Keratinocyte (primary cell): ENCODE data around the gene CCDC61. TPM values are rescaled to one million over a fixed set of nuclear protein-coding genes. Genes with fewer than 3 reads are reported as not detected.

Source experiments
- DNase-seq: peaks from one replicate; pipeline ENCODE4 v3.0.0-alpha.2; 2011; ENCODE audit warnings: low read depth, missing footprints, low spot score
- FAIRE-seq: peaks from 2 replicates; lab custom pipeline; 2011; peaks lifted over from hg19 to GRCh38; lab: Jason Lieb, UNC
- H2AFZ ChIP-seq: 2 replicates; pipeline ENCODE4 v1.6.0; 2012; ENCODE audit warnings: low read length, control low read depth, inconsistent platforms; ENCODE audit not compliant: control insufficient read depth
- H3K27ac ChIP-seq: 2 replicates; pipeline ENCODE4 v1.5.1; 2011; ENCODE audit warnings: low read length; ENCODE audit not compliant: control insufficient read depth, insufficient read depth
- H3K27me3 ChIP-seq: 3 replicates; pipeline ENCODE4 v1.6.0; 2011; ENCODE audit warnings: low read length; ENCODE audit not compliant: control insufficient read depth, insufficient read depth; ENCODE audit errors: extremely low read depth
- H3K36me3 ChIP-seq, 2 experiments: 2 replicates in 1 of 2; 3 replicates in 1 of 2; pipeline ENCODE4 v1.5.1; 2011; ENCODE audit warnings: low read length in 2 of 2, mild to moderate bottlenecking in 1 of 2; ENCODE audit not compliant: control insufficient read depth in 2 of 2, insufficient read depth in 2 of 2; ENCODE audit errors: extremely low read depth in 1 of 2
- H3K4me1 ChIP-seq: 3 replicates; pipeline ENCODE4 v1.5.1; 2011; ENCODE audit warnings: low read length; ENCODE audit not compliant: control insufficient read depth, insufficient read depth; ENCODE audit errors: extremely low read depth
- H3K4me2 ChIP-seq: 3 replicates; pipeline ENCODE4 v1.6.0; 2011; ENCODE audit warnings: low read depth, low read length; ENCODE audit not compliant: control insufficient read depth, insufficient read depth; ENCODE audit errors: extremely low read depth
- H3K4me3 ChIP-seq, 3 experiments: fragments of 200-600 bp in 1 of 3; sonication (generic) in 1 of 3; 2 replicates in 2 of 3; 3 replicates in 1 of 3; pipeline ENCODE4 v1.5.1; 2011 to 2016; ENCODE audit warnings: low read length in 3 of 3, mild to moderate bottlenecking in 3 of 3, control low read depth in 2 of 3, inconsistent platforms in 1 of 3, low read depth in 1 of 3, mixed read lengths in 1 of 3, mixed run types in 1 of 3, moderate library complexity in 1 of 3; ENCODE audit not compliant: control insufficient read depth in 2 of 3, insufficient read depth in 2 of 3; ENCODE audit errors: extremely low read depth in 1 of 3
- H3K79me2 ChIP-seq: 2 replicates; pipeline ENCODE4 v1.6.0; 2012; ENCODE audit warnings: low read length; ENCODE audit not compliant: control insufficient read depth, insufficient read depth
- H3K9ac ChIP-seq: 3 replicates; pipeline ENCODE4 v1.6.0; 2011; ENCODE audit warnings: low read length; ENCODE audit not compliant: control insufficient read depth, insufficient read depth; ENCODE audit errors: extremely low read depth
- H3K9me1 ChIP-seq: 3 replicates; pipeline ENCODE4 v1.6.0; 2011; ENCODE audit warnings: low read length; ENCODE audit not compliant: control insufficient read depth, insufficient read depth; ENCODE audit errors: extremely low read depth
- H3K9me3 ChIP-seq: 2 replicates; pipeline ENCODE4 v1.5.1; 2012; ENCODE audit warnings: low read depth, low read length; ENCODE audit not compliant: control insufficient read depth
- H4K20me1 ChIP-seq: 3 replicates; pipeline ENCODE4 v1.6.0; 2011; ENCODE audit warnings: low read length; ENCODE audit not compliant: control insufficient read depth, insufficient read depth; ENCODE audit errors: extremely low read depth
- CTCF ChIP-seq, 3 experiments: IDR thresholded peaks in 1 of 3; conservative IDR thresholded peaks in 1 of 3; optimal IDR thresholded peaks in 1 of 3; 2 replicates in 2 of 3; 3 replicates in 1 of 3; pipeline versions ENCODE3 to v1.5.1; 2011; ENCODE audit warnings: low read length in 3 of 3, mild to moderate bottlenecking in 3 of 3, moderate library complexity in 2 of 3, control low read depth in 1 of 3, inconsistent platforms in 1 of 3; ENCODE audit not compliant: insufficient read depth in 2 of 3; ENCODE audit errors: extremely low read depth in 1 of 3
- EZH2 ChIP-seq: IDR thresholded peaks from one replicate; pipeline ENCODE4 v1.6.1; 2012; ENCODE audit warnings: inconsistent platforms, mild to moderate bottlenecking, low read length, moderate library complexity
- dilution Hi-C: fragments of 300-500 bp; cut with MboI; formaldehyde crosslinking; loops from one replicate; pipeline ENCODE4 v1.7.0; 2020; ENCODE audit warnings: low sequenced_read_pairs; ENCODE audit not compliant: extremely low pct_ligation_motif_present
- polyA plus RNA-seq, 5 experiments: library from polyadenylated mRNA; depleted of rRNA in 3 of 5; stranded (reverse) in 3 of 5; stranded (forward) in 1 of 5; unstranded in 1 of 5; fragments of >200 nt; gene quantifications; 1 replicate in 1 of 5; 2 replicates in 3 of 5; 3 replicates in 1 of 5; pipeline versions ENCODE4 v1.2.1 to v1.2.3, GENCODE V29; 2011 to 2012; ENCODE audit warnings: missing spikeins in 2 of 5, low read depth in 1 of 5, low replicate concordance in 1 of 5

The CCDC61 gene
- polyA plus RNA-seq, 1 donor (not counting 4 experiments of a cell fraction or from before 2014, with no cell fraction given): 5.8 TPM

DNA sequence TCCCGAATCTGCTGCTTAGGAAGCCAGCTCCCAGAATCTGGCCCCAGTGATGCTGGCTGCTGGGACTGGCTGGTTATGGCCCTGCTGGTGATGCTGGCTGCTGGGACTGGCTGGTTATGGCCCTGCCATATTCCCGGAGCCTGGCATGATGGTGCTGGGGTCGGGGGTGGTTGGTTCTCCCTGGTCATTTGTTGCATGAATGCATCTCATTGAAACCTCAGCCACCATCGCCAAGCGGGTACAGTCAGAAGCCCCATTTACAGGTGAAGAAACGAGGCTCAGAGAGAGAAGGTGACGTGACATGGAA is 25.5 kb downstream of the CCDC61 start:
- Histone ChIP-seq H3K4me1 (peaks cover 30% of the 10 kb centered on the region), H3K9me1 (no peaks in the 10 kb centered on the region), H3K4me2 (peak overlapping the region; percentile 34), H2AFZ (no peak overlapping the region), H3K27me3 (peaks cover 16% of the 10 kb centered on the region), H3K9me3 (no peaks in the 10 kb centered on the region), H3K9ac (no peak overlapping the region), H3K79me2 (no peaks in the 10 kb centered on the region), H3K27ac (no peak overlapping the region), H3K36me3 (peaks cover 0 to 4% of the 10 kb centered on the region in 2 experiments), H3K4me3 (no peak overlapping the region), H4K20me1 (peaks cover 2% of the 10 kb centered on the region)
- DNase-seq (no peak), FAIRE-seq (no peak)
- TF ChIP-seq CTCF (optimal IDR thresholded peaks at IDR 0.05 in 1 of 3, IDR thresholded peaks at IDR 0.05 in 1 of 3, conservative IDR thresholded peaks at IDR 0.05 in 1 of 3; ENCODE audit: extremely low read depth in 1 of 3, insufficient read depth in 2 of 3, low read length in 3 of 3) (no peak), EZH2 (no peak)
- dilution Hi-C loops: no loop called here

- Histone ChIP-seq H3K27ac (no peak overlapping the region), H3K4me3 (no peak overlapping the region), H3K27me3 (peaks cover 10% of the 10 kb centered on the region), H3K9ac (peak overlapping the region; percentile 42), H2AFZ (no peak overlapping the region), H3K79me2 (no peaks in the 10 kb centered on the region), H3K9me1 (no peaks in the 10 kb centered on the region), H3K4me2 (peak overlapping the region; percentile 68), H3K9me3 (no peaks in the 10 kb centered on the region), H3K4me1 (peaks cover 24% of the 10 kb centered on the region), H4K20me1 (peaks cover 2% of the 10 kb centered on the region), H3K36me3 (peaks cover under 1 to 4% of the 10 kb centered on the region in 2 experiments)
- FAIRE-seq: peak; percentile 82
- no peak for TF ChIP-seq EZH2
- TF ChIP-seq CTCF (optimal IDR thresholded peaks at IDR 0.05 in 1 of 3, IDR thresholded peaks at IDR 0.05 in 1 of 3, conservative IDR thresholded peaks at IDR 0.05 in 1 of 3; ENCODE audit: extremely low read depth in 1 of 3, insufficient read depth in 2 of 3, low read length in 3 of 3): peak; percentile 55 to 72 (median 60)
- dilution Hi-C loops: no loop called here
- DNase-seq: no peak
Observed at GRCh38 chr19:46021531-46022041, 26.3 kb downstream of the CCDC61 start.
